ENCODE results near the gene CPNE6.

CPNE6 gene

DNA sequence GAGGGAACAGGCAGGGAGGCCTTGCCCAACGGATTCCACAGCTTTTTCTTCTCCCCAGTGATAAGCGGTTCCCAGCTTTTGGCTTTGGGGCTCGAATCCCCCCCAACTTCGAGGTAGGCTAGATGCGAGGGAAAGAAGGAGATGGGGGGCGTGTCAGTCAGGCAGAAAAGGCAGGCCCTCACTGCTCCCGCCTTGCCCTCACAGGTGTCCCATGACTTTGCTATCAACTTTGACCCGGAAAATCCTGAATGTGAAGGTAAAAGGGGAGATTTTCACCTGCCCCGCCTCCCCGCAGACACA lies 4.9 kb downstream of the CPNE6 start:
- Histone ChIP-seq H2AK5ac (ENCODE audit: low read depth, low read length) (peak overlapping the region; percentile 38), H3K4me1 (ENCODE audit: control insufficient read depth in 2 of 2, insufficient read depth in 1 of 2, low read depth in 1 of 2, low read length in 2 of 2) (peaks cover 22 to 28% of the 10 kb centered on the region in 2 donors), H3K4ac (ENCODE audit: low read length) (no peak overlapping the region), H3K4me3 (ENCODE audit: low read length in 2 of 2) (no peak overlapping the region), H3K36me3 (replicated peaks in 1 of 2; ENCODE audit: control insufficient read depth in 2 of 2, insufficient read depth in 2 of 2, low read length in 2 of 2) (no peaks in the 10 kb centered on the region), H3K18ac (ENCODE audit: low read length) (no peak overlapping the region), H4K8ac (ENCODE audit: low read depth, low read length) (no peak overlapping the region), H3K27ac (replicated peaks; ENCODE audit: low read length) (no peak overlapping the region), H2BK15ac (ENCODE audit: low read length) (no peak overlapping the region), H3K9me3 (replicated peaks in 1 of 2; ENCODE audit: control insufficient read depth in 2 of 2, insufficient read depth in 1 of 2, low read depth in 1 of 2, low read length in 2 of 2) (no peaks in the 10 kb centered on the region), H2BK5ac (ENCODE audit: low read length) (no peak overlapping the region), H3K79me1 (ENCODE audit: low read depth, low read length) (no peaks in the 10 kb centered on the region), H3K27me3 (ENCODE audit: control insufficient read depth in 3 of 3, insufficient read depth in 3 of 3, low read depth in 1 of 3, low read length in 3 of 3) (peaks cover 0 to 62% (median 3%) of the 10 kb centered on the region in 3 experiments), H2AFZ (ENCODE audit: low read length) (no peak overlapping the region), H3K23ac (ENCODE audit: low read depth, low read length, poor library complexity) (no peak overlapping the region), H3K9ac (ENCODE audit: low read depth, low read length, poor library complexity) (no peak overlapping the region), H3K4me2 (ENCODE audit: insufficient read depth, low read length, poor library complexity, severe bottlenecking) (no peak overlapping the region), H2BK120ac (ENCODE audit: low read depth, low read length) (no peak overlapping the region), H4K91ac (ENCODE audit: low read depth, low read length, poor library complexity) (no peak overlapping the region), H2BK12ac (ENCODE audit: low read length) (no peak overlapping the region), H3K14ac (ENCODE audit: low read length) (no peak overlapping the region)
- no CpG with 5 or more reads among the region's 10 CpGs for WGBS, 2 donors (ENCODE audit: extremely low coverage in 2 of 2, insufficient read length in 2 of 2, insufficient replicate concordance in 1 of 2)
- no peak for DNase-seq (ENCODE audit: low spot score)

GRCh38 chr14:24077086-24077485 lies 5.7 kb downstream of the CPNE6 start:
- no peak for DNase-seq (ENCODE audit: low spot score)
- H3K23ac ChIP-seq (ENCODE audit: low read depth, low read length, poor library complexity), result peak overlapping the region; percentile 26
- peak overlapping the region; percentile 48 for H4K91ac ChIP-seq (ENCODE audit: low read depth, low read length, poor library complexity)
- no peaks in the 10 kb centered on the region for H3K9me3 ChIP-seq (replicated peaks in 1 of 2; ENCODE audit: control insufficient read depth in 2 of 2, insufficient read depth in 1 of 2, low read depth in 1 of 2, low read length in 2 of 2)
- no peak overlapping the region for H2BK120ac ChIP-seq (ENCODE audit: low read depth, low read length)
- peak overlapping the region; percentile 67 for H2BK5ac ChIP-seq (ENCODE audit: low read length)
- H2BK12ac ChIP-seq (ENCODE audit: low read length), result peak overlapping the region; percentile 93
- no CpG with 5 or more reads among the region's 23 CpGs for WGBS, 2 donors (ENCODE audit: extremely low coverage in 2 of 2, insufficient read length in 2 of 2, insufficient replicate concordance in 1 of 2)
- peaks cover 0 to 70% (median 10%) of the 10 kb centered on the region in 3 experiments for H3K27me3 ChIP-seq (ENCODE audit: control insufficient read depth in 3 of 3, insufficient read depth in 3 of 3, low read depth in 1 of 3, low read length in 3 of 3)
- H2AK5ac ChIP-seq (ENCODE audit: low read depth, low read length), result peak overlapping the region; percentile 85
- H2BK15ac ChIP-seq (ENCODE audit: low read length), result peak overlapping the region; percentile 54
- peak overlapping the region; percentile 54 for H3K18ac ChIP-seq (ENCODE audit: low read length)
- H3K4me2 ChIP-seq (ENCODE audit: insufficient read depth, low read length, poor library complexity, severe bottlenecking), result no peak overlapping the region
- no peaks in the 10 kb centered on the region for H3K36me3 ChIP-seq (replicated peaks in 1 of 2; ENCODE audit: control insufficient read depth in 2 of 2, insufficient read depth in 2 of 2, low read length in 2 of 2)
- H3K79me1 ChIP-seq (ENCODE audit: low read depth, low read length), result no peaks in the 10 kb centered on the region
- H3K14ac ChIP-seq (ENCODE audit: low read length), result peak overlapping the region; percentile 86
- no peak overlapping the region for H2AFZ ChIP-seq (ENCODE audit: low read length)
- H4K8ac ChIP-seq (ENCODE audit: low read depth, low read length), result no peak overlapping the region
- no peak overlapping the region for H3K27ac ChIP-seq (replicated peaks; ENCODE audit: low read length)
- no peak overlapping the region for H3K4ac ChIP-seq (ENCODE audit: low read length)
- H3K9ac ChIP-seq (ENCODE audit: low read depth, low read length, poor library complexity), result peak overlapping the region; percentile 25
- H3K4me1 ChIP-seq (ENCODE audit: control insufficient read depth in 2 of 2, insufficient read depth in 1 of 2, low read depth in 1 of 2, low read length in 2 of 2), result peaks cover 25 to 33% of the 10 kb centered on the region in 2 donors
- no peak overlapping the region for H3K4me3 ChIP-seq (ENCODE audit: low read length in 2 of 2)

DNA sequence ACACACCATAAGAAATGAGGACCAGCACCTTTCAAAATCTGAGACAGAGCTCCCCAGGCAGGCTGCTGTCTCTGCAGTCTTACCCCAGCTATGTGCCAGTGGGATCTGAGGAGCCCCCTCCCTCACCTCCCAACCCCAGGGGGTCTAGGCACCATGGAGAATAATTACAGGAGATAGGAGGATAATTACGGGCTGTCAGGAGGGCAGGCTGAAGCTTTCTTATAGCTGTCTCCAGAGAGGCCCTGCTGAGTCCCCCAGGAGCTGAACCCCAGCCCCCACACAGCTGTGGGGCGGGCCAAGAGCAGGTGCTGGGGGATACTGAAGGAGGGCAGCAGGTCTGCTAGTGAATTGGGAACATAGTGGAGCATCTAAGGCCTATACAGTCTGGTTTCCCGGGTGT lies 6.8 kb downstream of the CPNE6 start:
- no peak overlapping the region for H3K4me3 ChIP-seq (ENCODE audit: low read length in 2 of 2)

DNA sequence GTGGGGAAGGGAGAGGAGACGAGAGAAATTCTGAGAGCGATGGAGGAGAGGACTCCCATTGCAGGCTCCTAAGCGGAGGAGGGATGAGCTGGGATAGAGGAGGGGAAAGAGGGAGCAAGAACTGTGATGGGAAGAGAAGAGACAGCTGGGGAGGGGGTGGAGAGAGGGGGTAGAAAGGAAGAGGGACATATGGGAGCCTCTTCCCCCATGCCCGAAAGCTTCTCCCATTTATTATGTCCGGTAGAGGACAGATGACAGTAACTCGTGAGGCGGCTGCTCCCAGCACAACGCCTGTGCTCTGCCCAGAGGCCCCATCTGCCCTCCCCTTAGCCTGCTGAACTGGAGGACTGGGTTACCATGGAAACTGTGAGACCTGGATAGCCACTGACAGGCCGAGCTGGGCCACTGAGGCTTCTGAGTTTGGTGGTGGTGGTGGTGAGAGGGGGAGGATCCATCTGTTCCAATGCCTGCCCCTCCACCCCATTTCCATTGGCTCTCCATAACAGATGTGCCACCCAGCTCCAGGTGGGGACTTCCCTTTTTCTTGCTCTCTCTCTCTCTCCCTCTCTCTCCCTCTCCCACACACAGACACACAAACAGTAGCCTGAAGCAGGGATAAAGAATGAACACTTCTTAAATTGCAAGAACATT lies 8.3 kb downstream of the CPNE6 start:
- Histone ChIP-seq H3K79me1 (ENCODE audit: low read depth, low read length) (no peaks in the 10 kb centered on the region), H3K36me3 (replicated peaks in 1 of 2; ENCODE audit: control insufficient read depth in 2 of 2, insufficient read depth in 2 of 2, low read length in 2 of 2) (no peaks in the 10 kb centered on the region), H3K4me3 (ENCODE audit: low read length in 2 of 2) (no peak overlapping the region), H2BK15ac (ENCODE audit: low read length) (no peak overlapping the region), H4K91ac (ENCODE audit: low read depth, low read length, poor library complexity) (no peak overlapping the region), H2BK5ac (ENCODE audit: low read length) (no peak overlapping the region), H2AK5ac (ENCODE audit: low read depth, low read length) (no peak overlapping the region), H3K23ac (ENCODE audit: low read depth, low read length, poor library complexity) (no peak overlapping the region), H2BK120ac (ENCODE audit: low read depth, low read length) (no peak overlapping the region), H3K14ac (ENCODE audit: low read length) (no peak overlapping the region), H2BK12ac (ENCODE audit: low read length) (no peak overlapping the region), H3K27ac (replicated peaks; ENCODE audit: low read length) (no peak overlapping the region), H4K8ac (ENCODE audit: low read depth, low read length) (no peak overlapping the region), H3K4me1 (ENCODE audit: control insufficient read depth in 2 of 2, insufficient read depth in 1 of 2, low read depth in 1 of 2, low read length in 2 of 2) (peaks cover 22 to 33% of the 10 kb centered on the region in 2 donors), H2AFZ (ENCODE audit: low read length) (peak overlapping the region; percentile 75), H3K4ac (ENCODE audit: low read length) (no peak overlapping the region), H3K27me3 (ENCODE audit: control insufficient read depth in 3 of 3, insufficient read depth in 3 of 3, low read depth in 1 of 3, low read length in 3 of 3) (peaks cover 0 to 84% (median 21%) of the 10 kb centered on the region in 3 experiments), H3K9ac (ENCODE audit: low read depth, low read length, poor library complexity) (no peak overlapping the region), H3K4me2 (ENCODE audit: insufficient read depth, low read length, poor library complexity, severe bottlenecking) (peak overlapping the region; percentile 19), H3K9me3 (replicated peaks in 1 of 2; ENCODE audit: control insufficient read depth in 2 of 2, insufficient read depth in 1 of 2, low read depth in 1 of 2, low read length in 2 of 2) (peaks cover 0 to 5% of the 10 kb centered on the region in 2 donors), H3K18ac (ENCODE audit: low read length) (no peak overlapping the region)
- DNase-seq (ENCODE audit: low spot score), result peak; percentile 60
- no CpG with 5 or more reads among the region's 9 CpGs for WGBS, 2 donors (ENCODE audit: extremely low coverage in 2 of 2, insufficient read length in 2 of 2, insufficient replicate concordance in 1 of 2)

More for the DNA sequence above, 6.8 kb downstream of the CPNE6 start:
- no CpG with 5 or more reads among the region's 3 CpGs for WGBS, 2 donors (ENCODE audit: extremely low coverage in 2 of 2, insufficient read length in 2 of 2, insufficient replicate concordance in 1 of 2)
- Histone ChIP-seq H3K27me3 (ENCODE audit: control insufficient read depth in 3 of 3, insufficient read depth in 3 of 3, low read depth in 1 of 3, low read length in 3 of 3) (peaks cover 0 to 75% (median 19%) of the 10 kb centered on the region in 3 experiments), H2AK5ac (ENCODE audit: low read depth, low read length) (no peak overlapping the region), H3K4ac (ENCODE audit: low read length) (no peak overlapping the region), H3K79me1 (ENCODE audit: low read depth, low read length) (no peaks in the 10 kb centered on the region), H2AFZ (ENCODE audit: low read length) (no peak overlapping the region), H2BK5ac (ENCODE audit: low read length) (no peak overlapping the region), H2BK120ac (ENCODE audit: low read depth, low read length) (no peak overlapping the region), H3K27ac (replicated peaks; ENCODE audit: low read length) (no peak overlapping the region), H3K14ac (ENCODE audit: low read length) (no peak overlapping the region), H3K4me1 (ENCODE audit: control insufficient read depth in 2 of 2, insufficient read depth in 1 of 2, low read depth in 1 of 2, low read length in 2 of 2) (peaks cover 22 to 33% of the 10 kb centered on the region in 2 donors), H3K9ac (ENCODE audit: low read depth, low read length, poor library complexity) (no peak overlapping the region), H2BK12ac (ENCODE audit: low read length) (no peak overlapping the region), H3K4me2 (ENCODE audit: insufficient read depth, low read length, poor library complexity, severe bottlenecking) (no peak overlapping the region), H4K8ac (ENCODE audit: low read depth, low read length) (no peak overlapping the region), H3K9me3 (replicated peaks in 1 of 2; ENCODE audit: control insufficient read depth in 2 of 2, insufficient read depth in 1 of 2, low read depth in 1 of 2, low read length in 2 of 2) (peaks cover 0 to 5% of the 10 kb centered on the region in 2 donors), H3K36me3 (replicated peaks in 1 of 2; ENCODE audit: control insufficient read depth in 2 of 2, insufficient read depth in 2 of 2, low read length in 2 of 2) (no peaks in the 10 kb centered on the region), H3K18ac (ENCODE audit: low read length) (no peak overlapping the region), H4K91ac (ENCODE audit: low read depth, low read length, poor library complexity) (no peak overlapping the region), H3K23ac (ENCODE audit: low read depth, low read length, poor library complexity) (no peak overlapping the region), H2BK15ac (ENCODE audit: low read length) (no peak overlapping the region)
- no peak for DNase-seq (ENCODE audit: low spot score)
